Glutamatergic neuron (in vitro differentiated cells): ENCODE results near the gene GNE. TPM values are rescaled to one million over a fixed set of nuclear protein-coding genes. Genes with fewer than 3 reads are reported as not detected.
"Not testable (repeated sequence)": the region's sequence is repeated elsewhere in the genome, so short reads cannot be mapped to it uniquely, and the experiment has no call there.

ENCODE experiments used
- DNase-seq: peaks from one replicate; pipeline ENCODE4 v3.0.0; 2022
- H3K27ac Mint-ChIP-seq: one replicate; pipeline ENCODE4 v1.8.0; 2020; ENCODE audit warnings: mild to moderate bottlenecking, mixed read lengths, inconsistent platforms; ENCODE audit not compliant: unreplicated experiment
- H3K27me3 Mint-ChIP-seq: one replicate; pipeline ENCODE4 v1.8.0; 2020; ENCODE audit warnings: mild to moderate bottlenecking, moderate library complexity, mixed read lengths, inconsistent platforms; ENCODE audit not compliant: unreplicated experiment
- H3K36me3 Mint-ChIP-seq: one replicate; pipeline ENCODE4 v1.8.0; 2020; ENCODE audit warnings: mild to moderate bottlenecking, mixed read lengths, inconsistent platforms; ENCODE audit not compliant: unreplicated experiment
- H3K4me1 Mint-ChIP-seq: one replicate; pipeline ENCODE4 v1.8.0; 2020; ENCODE audit warnings: mild to moderate bottlenecking, low read depth, mixed read lengths, inconsistent platforms; ENCODE audit not compliant: unreplicated experiment
- H3K4me3 Mint-ChIP-seq: one replicate; pipeline ENCODE4 v1.8.0; 2020; ENCODE audit warnings: mild to moderate bottlenecking, mixed read lengths, inconsistent platforms; ENCODE audit not compliant: unreplicated experiment
- H3K9me3 Mint-ChIP-seq: one replicate; pipeline ENCODE4 v1.8.0; 2020; ENCODE audit warnings: mild to moderate bottlenecking, moderate library complexity, mixed read lengths, inconsistent platforms; ENCODE audit not compliant: unreplicated experiment
- CTCF ChIP-seq: fragments of 200-600 bp; sonication (generic); IDR thresholded peaks from one replicate; pipeline ENCODE4 v1.5.0; 2021; ENCODE audit not compliant: partially characterized antibody, unreplicated experiment
- total RNA-seq: library from RNA; stranded (reverse); fragmentation: NEBNext Ultra II Directional; extraction: Animal tissue kit (Norgen Biotek cat#: 25700); gene quantifications from one replicate; pipeline ENCODE4 v1.2.1, GENCODE V29; 2021; ENCODE audit not compliant: unreplicated experiment

The GNE gene
- total RNA-seq, 1 donor from 2014 or later: 29.2 TPM

- no peak for DNase-seq
- Mint-ChIP-seq H3K4me3 (peak overlapping the region; percentile 98), H3K9me3 (no peaks in the 10 kb centered on the region), H3K4me1 (peaks cover 21% of the 10 kb centered on the region), H3K27ac (peak overlapping the region; percentile 69), H3K27me3 (peaks cover 3% of the 10 kb centered on the region), H3K36me3 (no peaks in the 10 kb centered on the region)
- TF ChIP-seq CTCF: no peak
Measured at GRCh38 chr9:36191290-36191645, 67.0 kb downstream of the GNE start.

GRCh38 chr9:36190388-36191289, 67.6 kb downstream of the GNE start, which contains the start of gene CLTA:
Gene CLTA, plus strand, starts transcription at chr9:36190921. Its CDS starts 136 bp downstream, at chr9:36191057.
- H3K4me3 Mint-ChIP-seq: peak within 1 kb of the TSS; percentile 98
- no peaks in the 10 kb centered on the region for H3K9me3 Mint-ChIP-seq
- peaks cover 3% of the 10 kb centered on the region for H3K27me3 Mint-ChIP-seq
- no peaks in the 10 kb centered on the region for H3K36me3 Mint-ChIP-seq
- H3K4me1 Mint-ChIP-seq: peaks cover 21% of the 10 kb centered on the region
- DNase-seq: peak; percentile 93
- TF ChIP-seq CTCF: peak; percentile 34
- H3K27ac Mint-ChIP-seq: peak within 1 kb of the TSS; percentile 69

- DNase-seq: no peak
- TF ChIP-seq CTCF: no peak
- Mint-ChIP-seq H3K4me1 (peaks cover 21% of the 10 kb centered on the region), H3K27ac (no peak overlapping the region), H3K4me3 (peak overlapping the region; percentile 84), H3K36me3 (no peaks in the 10 kb centered on the region), H3K27me3 (peaks cover 3% of the 10 kb centered on the region), H3K9me3 (no peaks in the 10 kb centered on the region)
Measured at GRCh38 chr9:36189976-36190375, 68.3 kb downstream of the GNE start.

GRCh38 chr9:36188212-36188611, 70.0 kb downstream of the GNE start:
- Mint-ChIP-seq H3K27ac (no peak overlapping the region), H3K36me3 (no peaks in the 10 kb centered on the region), H3K4me3 (no peak overlapping the region), H3K4me1 (peaks cover 16% of the 10 kb centered on the region), H3K9me3 (no peaks in the 10 kb centered on the region), H3K27me3 (peaks cover 3% of the 10 kb centered on the region)
- DNase-seq: no peak
- TF ChIP-seq CTCF: no peak

- no peaks in the 10 kb centered on the region for H3K36me3 Mint-ChIP-seq
- H3K4me3 Mint-ChIP-seq: no peak overlapping the region
- peaks cover 11% of the 10 kb centered on the region for H3K4me1 Mint-ChIP-seq
- peaks cover 3% of the 10 kb centered on the region for H3K27me3 Mint-ChIP-seq
- H3K9me3 Mint-ChIP-seq: no peaks in the 10 kb centered on the region
- no peak overlapping the region for H3K27ac Mint-ChIP-seq
- no peak for DNase-seq
- no peak for TF ChIP-seq CTCF
Measured at GRCh38 chr9:36187414-36187813, 70.8 kb downstream of the GNE start.

GRCh38 chr9:36180243-36180642, 78.0 kb downstream of the GNE start:
- H3K36me3 Mint-ChIP-seq, H3K27ac Mint-ChIP-seq, DNase-seq, H3K27me3 Mint-ChIP-seq, H3K4me1 Mint-ChIP-seq, H3K4me3 Mint-ChIP-seq, H3K9me3 Mint-ChIP-seq: not testable (repeated sequence)
